Left ventricle myocardium inferior (tissue), 1 donor: ENCODE data around the gene MAP4K3. TPM values are rescaled to one million over a fixed set of nuclear protein-coding genes. Genes with fewer than 3 reads are reported as not detected.
"Not testable (repeated sequence)": the region's sequence is repeated elsewhere in the genome, so short reads cannot be mapped to it uniquely, and the experiment has no call there.

Experiments
- DNase-seq: peaks from one replicate; pipeline ENCODE4 v3.0.0-alpha.2; 2020
- H3K27ac ChIP-seq: fragments of 200-600 bp; replicated peaks from 2 replicates; pipeline ENCODE4 v1.8.0; 2021
- H3K27me3 ChIP-seq: fragments of 200-600 bp; 2 replicates; pipeline ENCODE4 v1.8.0; 2021; ENCODE audit warnings: low read depth
- H3K36me3 ChIP-seq: fragments of 200-600 bp; 2 replicates; pipeline ENCODE4 v1.8.0; 2021
- H3K4me1 ChIP-seq: fragments of 200-600 bp; 2 replicates; pipeline ENCODE4 v1.8.0; 2021
- H3K4me3 ChIP-seq: fragments of 200-600 bp; 2 replicates; pipeline ENCODE4 v1.8.0; 2021; ENCODE audit warnings: mild to moderate bottlenecking, moderate library complexity
- H3K9me3 ChIP-seq: fragments of 200-600 bp; replicated peaks from 2 replicates; pipeline ENCODE4 v1.8.0; 2021
- CTCF ChIP-seq: fragments of 200-600 bp; IDR thresholded peaks from 2 replicates; pipeline ENCODE4 v1.8.0; 2021; ENCODE audit warnings: antibody characterized with exemption, mild to moderate bottlenecking, borderline replicate concordance
- intact Hi-C: fragments of 100-400 bp; cut with micrococcal nuclease; formaldehyde crosslinking; loops from one replicate; pipeline ENCODE4 v1.11.0; 2022
- total RNA-seq: library from RNA; stranded (reverse); fragmentation: NEBNext Ultra II Directional; extraction: Animal tissue kit (Norgen Biotek cat#: 25700); gene quantifications from one replicate; pipeline ENCODE4 v1.2.1, GENCODE V29; 2021
- donor health status: DM: no; HTN: yes; CAD: no; lungs with severe emphysema.

The MAP4K3 gene
- total RNA-seq, 1 donor from 2014 or later = 37.1 TPM

GRCh38 chr2:39370101-39370500 is 67.0 kb downstream of the MAP4K3 start:
- no peak overlapping the region for H3K27ac ChIP-seq
- peaks cover 15% of the 10 kb centered on the region for H3K9me3 ChIP-seq
- peaks cover 5% of the 10 kb centered on the region for H3K36me3 ChIP-seq
- no peaks in the 10 kb centered on the region for H3K27me3 ChIP-seq
- H3K4me1 ChIP-seq = peaks cover 17% of the 10 kb centered on the region
- TF ChIP-seq CTCF = no peak
- no peak for DNase-seq
- H3K4me3 ChIP-seq = no peak overlapping the region
- intact Hi-C loops = loop anchor here (10.0 kb wide), 1 partner anchor 325 kb away; no protein-coding TSS in a partner anchor

- DNase-seq = no peak
- Histone ChIP-seq H3K4me3 (no peak overlapping the region), H3K27me3 (no peaks in the 10 kb centered on the region), H3K36me3 (peaks cover 5% of the 10 kb centered on the region), H3K27ac (no peak overlapping the region), H3K9me3 (peaks cover 15% of the 10 kb centered on the region), H3K4me1 (peaks cover 25% of the 10 kb centered on the region)
- no peak for TF ChIP-seq CTCF
- intact Hi-C loops = no loop called here
Observed at GRCh38 chr2:39368846-39369245, 68.2 kb downstream of the MAP4K3 start.

- Histone ChIP-seq H3K9me3 (peaks cover 14% of the 10 kb centered on the region), H3K27ac (no peak overlapping the region), H3K36me3 (peaks cover 5% of the 10 kb centered on the region), H3K4me1 (peaks cover 30% of the 10 kb centered on the region), H3K4me3 (no peak overlapping the region), H3K27me3 (no peaks in the 10 kb centered on the region)
- DNase-seq = no peak
- TF ChIP-seq CTCF = no peak
- intact Hi-C loops = no loop called here
Observed at GRCh38 chr2:39368376-39368775, 68.7 kb downstream of the MAP4K3 start.

- H3K4me3 ChIP-seq = no peak overlapping the region
- H3K27me3 ChIP-seq = no peaks in the 10 kb centered on the region
- H3K36me3 ChIP-seq = peaks cover 18% of the 10 kb centered on the region
- H3K27ac ChIP-seq = no peak overlapping the region
- H3K9me3 ChIP-seq = peaks cover 35% of the 10 kb centered on the region
- peaks cover 22% of the 10 kb centered on the region for H3K4me1 ChIP-seq
- no peak for DNase-seq
- intact Hi-C loops = no loop called here
- no peak for TF ChIP-seq CTCF
Observed at GRCh38 chr2:39362595-39362994, 74.5 kb downstream of the MAP4K3 start.

- Histone ChIP-seq H3K27me3 (no peaks in the 10 kb centered on the region), H3K4me1 (peaks cover 32% of the 10 kb centered on the region), H3K36me3 (peaks cover 15% of the 10 kb centered on the region), H3K27ac (no peak overlapping the region), H3K4me3 (no peak overlapping the region), H3K9me3 (peaks cover 35% of the 10 kb centered on the region)
- DNase-seq = no peak
- TF ChIP-seq CTCF = no peak
- intact Hi-C loops = no loop called here
Observed at GRCh38 chr2:39361511-39361910, 75.6 kb downstream of the MAP4K3 start.

- H3K27ac ChIP-seq, H3K27me3 ChIP-seq, intact Hi-C loops, DNase-seq, H3K4me3 ChIP-seq: not testable (repeated sequence)
- peaks cover 15% of the 10 kb centered on the region for H3K36me3 ChIP-seq
- H3K9me3 ChIP-seq = peaks cover 35% of the 10 kb centered on the region
- H3K4me1 ChIP-seq = peaks cover 44% of the 10 kb centered on the region
Observed at GRCh38 chr2:39360342-39360741, 76.7 kb downstream of the MAP4K3 start.
